ENCODE results near the gene LTBP3.
"Not testable (repeated sequence)": the region's sequence is repeated elsewhere in the genome, so short reads cannot be mapped to it uniquely, and the experiment has no call there.

Gene LTBP3

DNA sequence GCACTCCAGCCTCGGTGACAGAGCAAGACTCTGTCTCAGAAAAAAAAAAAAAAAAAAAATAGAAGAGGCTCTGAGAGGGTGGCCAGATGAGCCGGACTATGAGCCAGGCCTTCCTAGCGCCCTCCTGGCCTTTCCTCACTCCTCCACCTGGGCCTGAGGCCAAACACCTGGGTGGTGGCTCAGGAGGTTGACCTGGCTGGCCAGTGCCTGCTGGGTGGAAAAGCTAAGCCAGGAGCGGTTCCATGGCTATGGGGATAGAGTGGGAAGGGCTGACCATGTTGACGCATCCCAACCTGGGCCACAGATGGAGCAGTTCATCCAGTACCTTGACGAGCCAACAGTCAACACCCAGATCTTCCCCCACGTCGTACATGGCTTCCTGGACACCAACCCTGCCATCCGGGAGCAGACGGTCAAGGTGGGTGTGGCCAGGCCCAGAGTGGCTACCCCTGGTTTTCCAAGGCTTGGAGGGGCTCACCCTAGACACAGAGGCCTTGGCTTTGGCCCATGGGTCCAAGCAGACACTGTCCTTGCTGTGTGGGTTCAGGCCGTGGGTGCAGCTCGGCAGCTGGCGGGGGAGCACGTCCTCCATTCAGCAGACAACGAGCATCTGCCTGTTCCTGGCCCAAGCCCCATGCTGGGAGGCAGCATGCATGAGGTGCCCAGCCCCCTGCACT is 25.6 kb downstream of the LTBP3 start:
- no peak for DNase-seq

DNA sequence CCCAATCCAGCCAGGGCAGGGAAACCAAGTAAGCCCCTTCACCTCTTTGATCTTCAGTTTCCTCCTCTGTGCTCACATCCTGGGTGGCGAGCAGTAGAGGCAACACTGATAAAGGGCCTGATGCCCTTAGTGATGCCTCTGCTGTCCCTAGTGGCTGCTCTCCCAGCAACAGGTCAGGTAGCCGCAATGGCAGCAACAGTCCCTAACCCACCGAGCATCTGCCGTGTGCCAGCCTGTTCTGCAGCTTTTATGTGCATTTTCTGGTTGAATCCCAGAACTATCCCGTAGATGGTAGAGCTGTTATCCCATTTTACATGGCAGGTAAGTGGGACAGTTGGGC is 28.0 kb downstream of the LTBP3 start:
- DNase-seq, result no peak

DNA sequence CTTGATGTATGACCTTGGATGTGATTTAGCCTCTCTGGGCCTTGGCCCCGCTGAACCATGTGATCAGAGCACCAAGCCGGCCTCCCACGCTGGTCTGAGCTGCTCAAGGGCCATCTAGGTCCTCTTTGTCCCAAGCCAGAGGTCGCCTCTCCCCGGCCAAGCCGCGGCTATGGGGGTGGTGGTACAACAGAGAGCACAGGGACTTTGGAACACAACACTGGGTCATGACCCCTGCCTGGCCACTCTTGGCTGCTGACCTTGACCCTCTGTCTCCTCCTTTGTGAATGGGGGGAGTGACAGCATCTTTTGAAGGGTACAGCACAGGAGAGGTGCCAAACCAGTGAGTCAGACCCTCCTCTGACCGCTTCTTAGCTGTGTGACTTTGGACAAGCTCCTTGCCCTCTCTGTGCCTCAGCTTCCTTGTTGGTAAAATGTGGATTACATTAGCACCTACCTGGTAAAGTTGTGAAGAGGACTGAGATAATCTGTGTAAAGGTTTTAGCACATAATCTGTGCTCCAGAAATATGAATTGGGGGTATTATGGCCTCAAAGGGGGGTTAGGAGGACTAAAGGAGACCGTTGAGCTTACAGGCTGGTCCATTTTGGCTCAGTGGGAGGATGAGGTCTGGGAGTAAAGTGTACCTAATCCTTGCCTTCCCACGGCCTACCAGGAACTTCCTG is 28.5 kb downstream of the LTBP3 start:
- DNase-seq, result no peak

DNA sequence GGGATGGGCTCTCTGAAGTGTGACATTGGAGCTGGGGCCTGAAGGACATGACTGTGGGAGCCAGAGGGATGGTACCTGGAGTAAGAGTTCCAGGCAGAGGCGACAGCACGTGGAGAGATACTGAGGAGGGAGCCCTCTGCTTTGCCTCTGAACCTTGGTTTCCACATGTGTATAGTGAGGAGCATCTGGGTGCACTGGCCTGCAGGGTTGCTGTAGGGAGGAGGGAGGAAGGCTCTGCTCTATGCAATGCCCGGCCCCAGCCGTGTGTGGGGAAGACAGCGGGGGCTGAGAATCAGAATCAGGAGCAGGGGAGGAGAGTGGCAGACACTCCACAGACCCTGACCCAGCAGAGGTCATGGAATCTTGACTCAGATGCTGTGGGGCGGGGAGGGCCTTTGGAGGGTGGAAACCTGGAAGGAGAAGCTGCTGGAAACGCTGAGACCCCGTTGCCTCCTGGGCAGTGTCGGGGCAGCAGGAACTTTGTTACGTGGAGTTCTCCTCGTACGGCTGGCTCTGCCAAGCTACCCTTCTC is 29.3 kb downstream of the LTBP3 start:
- no peak for DNase-seq

GRCh38 chr11:65526744-65527143 is 31.4 kb downstream of the LTBP3 start:
- no peak for DNase-seq

GRCh38 chr11:65525546-65526480 is 32.3 kb downstream of the LTBP3 start:
- DNase-seq, result no peak

DNA sequence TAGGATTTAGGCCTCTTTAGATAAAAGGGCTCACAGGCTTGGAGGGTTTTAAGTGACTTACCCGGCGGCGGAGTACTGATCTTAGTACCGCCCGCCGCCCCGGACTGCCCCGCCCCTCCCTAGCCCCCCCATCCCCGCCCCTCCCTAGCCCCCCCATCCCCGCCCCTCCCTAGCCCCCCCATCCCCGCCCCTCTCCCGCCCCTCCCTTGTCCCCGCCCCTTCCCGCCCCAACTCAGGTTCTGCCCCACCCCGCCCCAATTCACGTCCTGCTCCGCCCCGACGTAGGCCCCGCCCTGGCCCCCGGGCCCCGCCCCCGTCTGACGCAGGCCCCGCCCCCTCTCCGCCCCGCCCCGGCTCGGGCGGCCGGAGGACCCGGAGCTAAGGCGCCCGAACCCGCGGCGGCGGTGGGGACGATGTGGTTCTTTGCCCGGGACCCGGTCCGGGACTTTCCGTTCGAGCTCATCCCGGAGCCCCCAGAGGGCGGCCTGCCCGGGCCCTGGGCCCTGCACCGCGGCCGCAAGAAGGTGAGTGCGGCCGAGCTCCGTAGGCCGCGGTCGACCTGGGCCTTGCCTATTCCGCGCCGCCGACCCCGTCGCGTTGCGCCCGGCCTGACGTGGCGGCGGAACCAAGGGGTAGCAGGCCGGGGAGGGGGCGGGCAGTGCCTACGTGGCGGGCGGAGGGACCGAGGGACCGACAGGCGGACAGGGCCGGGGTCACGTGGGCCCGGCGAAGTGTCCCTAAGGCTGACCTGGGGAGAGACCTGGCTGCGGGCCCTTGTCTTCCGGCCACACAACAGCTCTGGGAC is 33.2 kb downstream of the LTBP3 start, which contains the start of gene SCYL1:
Gene SCYL1, plus strand, starts transcription at position 343 of the 805 bp plus-strand sequence. Its CDS starts 71 bp downstream, at position 414.
- DNase-seq, result no peak

DNA sequence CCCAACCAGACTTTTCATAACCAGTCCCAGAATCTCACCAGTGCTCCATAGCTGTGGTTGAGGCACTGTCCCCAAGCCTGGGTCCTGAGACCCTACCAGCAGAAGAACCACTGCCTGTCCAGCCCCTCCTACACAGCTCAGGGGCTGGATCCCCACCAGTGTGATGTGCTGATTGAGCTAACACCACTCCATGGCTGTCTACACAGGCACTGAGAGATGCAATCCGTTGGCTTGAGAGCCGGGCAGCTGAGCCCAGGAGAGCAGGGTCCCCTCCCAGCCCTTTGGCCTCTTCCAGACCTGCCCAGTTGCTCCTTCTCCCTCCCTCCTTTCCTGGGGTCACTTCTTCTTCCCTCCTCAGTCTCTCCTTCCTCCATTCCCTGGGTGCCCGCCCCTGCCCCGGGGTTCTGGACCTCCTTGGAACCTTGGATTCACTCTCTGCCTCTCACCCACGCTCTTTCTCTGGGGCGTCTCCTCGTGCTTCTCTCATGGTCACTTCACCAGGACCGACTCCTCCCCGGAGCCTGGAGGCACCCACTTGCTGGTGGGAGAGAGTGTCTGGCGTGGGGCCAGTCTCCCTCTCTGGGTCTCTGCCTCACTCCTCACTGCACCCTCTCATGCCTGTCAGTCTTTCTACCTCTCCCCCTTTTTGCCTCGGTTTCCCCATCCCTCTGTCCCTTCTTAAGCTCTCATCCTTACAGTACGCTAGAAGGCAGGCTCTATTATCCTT is 34.0 kb downstream of the LTBP3 start:
- no peak for DNase-seq

GRCh38 chr11:65523631-65523968 is 34.6 kb downstream of the LTBP3 start:
- DNase-seq, result not testable (repeated sequence)

- DNase-seq, result not testable (repeated sequence)
Observed at GRCh38 chr11:65522718-65523630, 35.2 kb downstream of the LTBP3 start.

DNA sequence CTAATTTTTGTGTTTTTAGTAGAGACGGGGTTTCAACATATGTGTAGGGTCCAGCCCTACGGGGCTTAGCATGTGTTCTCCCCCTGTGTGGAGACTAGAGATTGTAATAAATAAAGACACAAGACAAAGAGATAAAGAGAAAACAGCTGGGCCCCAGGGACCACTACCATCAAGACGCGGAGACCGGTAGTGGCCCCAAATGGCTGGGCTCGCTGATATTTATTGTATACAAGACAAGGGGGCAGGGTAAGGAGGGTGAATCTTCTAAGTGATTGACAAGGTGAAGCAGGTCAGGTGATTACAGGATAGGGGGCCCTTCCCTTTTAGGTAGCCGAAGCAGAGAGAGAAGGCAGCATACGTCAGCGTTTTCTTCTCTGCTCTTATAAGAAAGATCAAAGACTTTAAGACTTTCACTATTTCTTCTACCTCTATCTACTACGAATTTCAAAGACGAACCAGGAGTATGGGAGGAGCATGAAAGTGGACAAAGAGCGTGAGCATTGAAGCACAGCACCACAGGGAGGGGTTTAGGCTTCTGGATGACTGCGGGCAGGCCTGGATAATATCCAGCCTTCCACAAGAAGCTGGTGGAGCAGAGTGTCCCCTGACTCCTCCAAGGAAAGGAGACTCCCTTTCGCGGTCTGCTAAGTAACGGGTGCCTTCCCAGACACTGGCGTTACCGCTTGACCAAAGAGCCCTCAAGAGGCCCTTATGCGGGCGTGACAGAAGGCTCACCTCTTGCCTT is 36.2 kb downstream of the LTBP3 start:
- not testable (repeated sequence) for DNase-seq

DNA sequence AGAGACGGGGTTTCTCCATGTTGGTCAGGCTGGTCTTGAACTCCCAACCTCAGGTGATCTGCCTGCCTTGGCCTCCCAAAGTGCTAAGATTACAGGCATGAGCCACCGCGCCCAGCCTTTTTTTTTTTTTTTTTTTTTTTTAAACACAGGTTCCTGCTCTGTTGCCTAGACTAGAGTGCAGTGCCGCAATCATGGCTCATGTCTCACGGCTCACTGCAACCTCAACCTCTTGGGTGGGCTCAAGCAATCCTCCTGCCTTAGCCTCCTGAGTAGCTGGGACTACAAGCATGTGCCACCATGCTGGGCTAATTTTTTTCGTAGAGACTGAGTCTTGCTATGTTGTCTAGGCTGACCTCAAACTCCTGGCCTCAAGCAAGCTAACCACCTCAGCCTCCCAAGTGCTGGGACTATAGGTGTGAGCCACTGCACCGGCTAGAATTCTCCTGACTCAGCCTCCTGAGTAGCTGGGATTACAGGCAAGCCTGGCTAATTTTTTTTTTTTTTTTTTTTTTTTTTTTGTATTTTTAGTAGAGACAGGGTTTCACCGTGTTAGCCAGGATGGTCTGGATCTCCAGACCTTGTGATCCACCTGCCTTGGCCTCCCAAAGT is 39.1 kb downstream of the LTBP3 start:
- DNase-seq, result not testable (repeated sequence)

GRCh38 chr11:65516135-65516968 is 41.8 kb downstream of the LTBP3 start:
- DNase-seq, result no peak

DNA sequence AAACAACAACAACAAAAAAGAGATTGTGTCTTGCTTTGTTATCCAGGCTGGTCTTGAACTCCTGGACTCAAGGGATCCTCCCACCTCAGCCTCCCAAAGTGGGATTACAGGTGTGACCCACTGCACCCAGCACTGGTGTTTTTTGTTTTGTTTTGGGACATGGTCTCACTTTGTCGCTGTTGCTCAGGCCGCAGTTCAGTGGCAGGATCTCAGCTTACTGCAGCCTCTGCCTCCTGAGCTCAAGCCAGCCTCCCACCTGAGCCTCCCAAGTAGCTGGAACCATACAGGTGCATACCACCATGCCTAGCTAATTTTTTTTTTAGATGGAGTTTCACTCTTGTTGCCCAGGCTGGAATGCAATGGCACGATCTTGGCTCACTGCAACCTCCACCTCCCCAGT is 45.8 kb downstream of the LTBP3 start:
- not testable (repeated sequence) for DNase-seq

DNA sequence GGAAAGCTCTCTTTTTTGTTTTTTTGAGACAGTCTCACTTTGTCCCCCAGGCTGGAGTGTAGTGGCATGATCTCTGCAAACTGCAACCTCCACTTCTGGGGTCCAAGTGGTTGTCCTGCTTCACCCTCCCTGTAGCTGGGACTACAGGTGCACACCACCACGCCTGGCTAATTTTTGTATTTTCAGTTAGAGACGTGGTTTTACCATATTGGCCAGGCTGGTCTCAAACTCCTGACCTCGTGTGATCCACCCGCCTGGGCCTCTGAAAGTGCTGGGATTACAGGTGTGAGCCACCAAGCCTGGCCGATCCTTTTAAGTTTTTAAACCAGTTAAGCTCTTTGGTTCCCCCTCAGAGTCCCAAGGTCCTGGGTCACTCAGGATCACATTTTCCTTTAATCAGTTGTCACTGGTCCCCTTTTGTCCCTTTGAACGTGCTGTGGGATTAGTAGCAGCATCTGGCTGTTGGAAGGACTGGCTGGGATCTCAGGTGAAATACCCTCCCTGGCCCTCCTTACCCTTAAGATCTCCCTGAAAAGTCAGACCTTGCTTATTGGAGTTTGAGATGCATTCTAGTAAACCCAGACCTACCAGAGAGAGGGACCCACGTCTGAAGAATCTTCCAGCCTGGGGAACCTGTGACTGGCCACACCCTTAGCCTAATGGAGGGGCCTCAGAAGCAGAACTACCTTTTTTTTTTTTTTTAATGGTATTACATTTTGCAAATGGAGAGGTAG is 51.2 kb downstream of the LTBP3 start:
- no peak for DNase-seq

DNA sequence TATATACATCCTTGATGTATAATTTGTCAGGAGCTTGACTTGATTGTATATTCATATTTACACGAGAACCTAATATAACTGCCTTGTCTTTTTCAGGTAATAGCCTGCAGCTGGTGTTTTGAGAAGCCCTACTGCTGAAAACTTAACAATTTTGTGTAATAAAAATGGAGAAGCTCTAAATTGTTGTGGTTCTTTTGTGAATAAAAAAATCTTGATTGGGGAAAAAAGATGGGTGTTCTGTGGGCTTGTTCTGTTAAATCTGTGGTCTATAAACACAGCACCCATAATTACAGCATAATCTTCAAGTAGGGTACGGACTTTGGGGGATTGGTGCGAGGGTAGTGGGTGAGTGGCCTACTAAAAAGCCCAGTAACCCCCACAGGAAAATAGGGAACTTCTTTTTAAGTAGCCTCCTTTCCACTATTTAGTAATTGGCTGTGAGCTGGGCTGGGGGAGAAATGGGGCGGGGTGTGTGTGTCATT is 51.8 kb downstream of the LTBP3 start:
- DNase-seq, result no peak

- no peak for DNase-seq
Observed at GRCh38 chr11:65505466-65506289, 52.5 kb downstream of the LTBP3 start.

All from NCI-H510A (cell line).